Measurements from ENCODE around the gene GALNT1.

DNA sequence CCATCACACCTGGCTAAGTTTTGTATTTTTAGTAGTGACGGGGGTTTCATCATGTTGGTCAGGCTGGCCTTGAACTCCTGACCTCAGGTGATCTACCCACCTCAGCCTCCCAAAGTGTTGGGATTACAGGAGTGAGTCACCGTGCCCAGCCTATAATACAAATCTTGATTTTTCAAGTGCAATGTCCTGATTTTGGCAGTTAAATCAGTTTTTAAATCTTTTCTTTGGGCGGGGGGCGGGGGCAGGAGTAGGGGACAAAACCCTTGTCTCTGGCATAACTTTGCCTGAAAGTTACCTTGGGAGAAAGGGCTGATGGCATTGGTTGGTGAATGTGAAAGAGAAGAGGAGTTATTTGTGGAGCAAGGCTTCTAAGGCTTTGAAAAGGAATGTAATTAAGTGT lies 12.3 kb downstream of the GALNT1 start:
- TF ChIP-seq, protein P1, sequence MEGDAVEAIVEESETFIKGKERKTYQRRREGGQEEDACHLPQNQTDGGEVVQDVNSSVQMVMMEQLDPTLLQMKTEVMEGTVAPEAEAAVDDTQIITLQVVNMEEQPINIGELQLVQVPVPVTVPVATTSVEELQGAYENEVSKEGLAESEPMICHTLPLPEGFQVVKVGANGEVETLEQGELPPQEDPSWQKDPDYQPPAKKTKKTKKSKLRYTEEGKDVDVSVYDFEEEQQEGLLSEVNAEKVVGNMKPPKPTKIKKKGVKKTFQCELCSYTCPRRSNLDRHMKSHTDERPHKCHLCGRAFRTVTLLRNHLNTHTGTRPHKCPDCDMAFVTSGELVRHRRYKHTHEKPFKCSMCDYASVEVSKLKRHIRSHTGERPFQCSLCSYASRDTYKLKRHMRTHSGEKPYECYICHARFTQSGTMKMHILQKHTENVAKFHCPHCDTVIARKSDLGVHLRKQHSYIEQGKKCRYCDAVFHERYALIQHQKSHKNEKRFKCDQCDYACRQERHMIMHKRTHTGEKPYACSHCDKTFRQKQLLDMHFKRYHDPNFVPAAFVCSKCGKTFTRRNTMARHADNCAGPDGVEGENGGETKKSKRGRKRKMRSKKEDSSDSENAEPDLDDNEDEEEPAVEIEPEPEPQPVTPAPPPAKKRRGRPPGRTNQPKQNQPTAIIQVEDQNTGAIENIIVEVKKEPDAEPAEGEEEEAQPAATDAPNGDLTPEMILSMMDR (IDR thresholded peaks at IDR 0.05 in 2 of 3, conservative IDR thresholded peaks at IDR 0.05 in 1 of 3; ENCODE audit: borderline replicate concordance in 1 of 3, insufficient read depth in 1 of 3, low read depth in 2 of 3, low read length in 2 of 3) = no peak
- TF ChIP-seq, protein P2, sequence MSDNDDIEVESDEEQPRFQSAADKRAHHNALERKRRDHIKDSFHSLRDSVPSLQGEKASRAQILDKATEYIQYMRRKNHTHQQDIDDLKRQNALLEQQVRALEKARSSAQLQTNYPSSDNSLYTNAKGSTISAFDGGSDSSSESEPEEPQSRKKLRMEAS (IDR thresholded peaks at IDR 0.05) = no peak
- TF ChIP-seq, protein P3, sequence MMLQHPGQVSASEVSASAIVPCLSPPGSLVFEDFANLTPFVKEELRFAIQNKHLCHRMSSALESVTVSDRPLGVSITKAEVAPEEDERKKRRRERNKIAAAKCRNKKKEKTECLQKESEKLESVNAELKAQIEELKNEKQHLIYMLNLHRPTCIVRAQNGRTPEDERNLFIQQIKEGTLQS (IDR thresholded peaks at IDR 0.05) = no peak
- no peak for TF ChIP-seq EZH2phosphoT487 (IDR thresholded peaks at IDR 0.05; ENCODE audit: borderline replicate concordance)
- no peak for TF ChIP-seq POLR2A (IDR thresholded peaks at IDR 0.05; ENCODE audit: borderline replicate concordance, extremely low read depth, insufficient read depth, insufficient read length)
- no peak for TF ChIP-seq EZH2 (IDR thresholded peaks at IDR 0.05)
- no peak for TF ChIP-seq SRF (IDR thresholded peaks at IDR 0.05; ENCODE audit: low read depth)
